HEK293 (cell line): ENCODE measurements around the gene PHF14.

Experiments used
- CTCF ChIA-PET: fragments of 350-600 bp; formaldehyde crosslinking; extraction: SDS; loops from one replicate; lab custom pipeline; 2021; ENCODE audit warnings: antibody characterized with exemption; lab: Yijun Ruan, JAX
- POLR2A ChIA-PET: fragments of 300-600 bp; formaldehyde crosslinking; extraction: SDS; loops from one replicate; lab custom pipeline; 2020; ENCODE audit warnings: antibody characterized with exemption, inconsistent platforms; lab: Yijun Ruan, JAX
- H3K27ac ChIP-seq: fragments of 200-500 bp; sonication (Bioruptor generic); 2 replicates; pipeline ENCODE4 v1.5.1; 2014; ENCODE audit warnings: low read depth, low read length, control low read depth, inconsistent platforms; ENCODE audit errors: extremely low read depth
- H3K36me3 ChIP-seq, 2 experiments: fragments of 200-500 bp in 1 of 2; sonication (Bioruptor generic) in 1 of 2; 1 replicate in 1 of 2; 2 replicates in 1 of 2; pipeline ENCODE4 v1.5.1; 2014 to 2017; ENCODE audit warnings: inconsistent platforms in 2 of 2, low read length in 2 of 2; ENCODE audit not compliant: control insufficient read depth in 2 of 2, insufficient read depth in 1 of 2
- H3K4me1 ChIP-seq: fragments of 200-500 bp; sonication (Bioruptor generic); 2 replicates; pipeline ENCODE4 v1.5.1; 2014; ENCODE audit warnings: mild to moderate bottlenecking, low read length, inconsistent platforms; ENCODE audit not compliant: control insufficient read depth, insufficient read depth
- H3K4me3 ChIP-seq: 2 replicates; pipeline ENCODE4 v1.5.1; 2011; ENCODE audit warnings: low read depth, mild to moderate bottlenecking, control low read depth, low read length, moderate library complexity
- H3K9me3 ChIP-seq: fragments of 200-500 bp; sonication (Bioruptor generic); 2 replicates; pipeline ENCODE4 v1.5.1; 2014; ENCODE audit warnings: low read depth, low read length, inconsistent platforms; ENCODE audit not compliant: control insufficient read depth, insufficient read depth
- BCL11A ChIP-seq: fragments of 450-650 bp; formaldehyde crosslinking; IDR thresholded peaks from 2 replicates; pipeline ENCODE4 v1.5.1; 2016; ENCODE audit warnings: low read depth, missing biosample characterization, missing genetic modification characterization
- GLIS2 ChIP-seq: fragments of 450-650 bp; formaldehyde crosslinking; IDR thresholded peaks from 2 replicates; pipeline ENCODE4 v1.5.1; 2016; ENCODE audit warnings: missing biosample characterization, missing genetic modification characterization
- KLF7 ChIP-seq: fragments of 450-650 bp; formaldehyde crosslinking; IDR thresholded peaks from 2 replicates; pipeline ENCODE4 v1.5.1; 2016; ENCODE audit warnings: missing biosample characterization, missing genetic modification characterization, borderline replicate concordance
- TCF7L2 ChIP-seq: IDR thresholded peaks from 2 replicates; pipeline ENCODE4 v1.6.1; 2011; ENCODE audit warnings: low read depth, mild to moderate bottlenecking, inconsistent platforms, low read length, moderate library complexity, borderline replicate concordance
- WT1 ChIP-seq: fragments of 450-650 bp; formaldehyde crosslinking; IDR thresholded peaks from 2 replicates; pipeline ENCODE4 v1.5.1; 2016; ENCODE audit warnings: missing biosample characterization, missing genetic modification characterization
- ZNF175 ChIP-seq: fragments of 450-650 bp; formaldehyde crosslinking; IDR thresholded peaks from 2 replicates; pipeline ENCODE4 v1.5.1; 2016; ENCODE audit warnings: missing biosample characterization, missing genetic modification characterization
- ZNF350 ChIP-seq: fragments of 450-650 bp; formaldehyde crosslinking; IDR thresholded peaks from 2 replicates; pipeline ENCODE4 v1.5.0; 2017; ENCODE audit warnings: missing biosample characterization, mild to moderate bottlenecking, missing genetic modification characterization
- ZNF544 ChIP-seq: fragments of 450-650 bp; formaldehyde crosslinking; IDR thresholded peaks from 2 replicates; pipeline ENCODE4 v1.5.0; 2017; ENCODE audit warnings: missing biosample characterization, missing genetic modification characterization
- ZNF777 ChIP-seq: fragments of 450-650 bp; formaldehyde crosslinking; IDR thresholded peaks from 2 replicates; pipeline ENCODE4 v1.5.1; 2017; ENCODE audit warnings: missing biosample characterization, missing genetic modification characterization, borderline replicate concordance
- ZNF792 ChIP-seq: fragments of 450-650 bp; formaldehyde crosslinking; IDR thresholded peaks from 2 replicates; pipeline ENCODE4 v1.5.1; 2016; ENCODE audit warnings: missing biosample characterization, missing genetic modification characterization
- ZNF830 ChIP-seq: fragments of 450-650 bp; IDR thresholded peaks from 2 replicates; pipeline ENCODE4 v1.5.0; 2018; ENCODE audit warnings: missing biosample characterization, missing genetic modification characterization, low read depth, mild to moderate bottlenecking, moderate library complexity
- TF ChIP-seq, protein P1 (sequence below): fragments of 450-650 bp; formaldehyde crosslinking; IDR thresholded peaks from 2 replicates; pipeline ENCODE4 v1.5.1; 2016; ENCODE audit warnings: missing biosample characterization, missing genetic modification characterization
- TF ChIP-seq, protein P2 (sequence below): fragments of 450-650 bp; formaldehyde crosslinking; conservative IDR thresholded peaks from 2 replicates; pipeline ENCODE4 v1.5.1; 2016; ENCODE audit warnings: low read depth, missing biosample characterization, missing genetic modification characterization
- TF ChIP-seq, protein P3 (sequence below): fragments of 450-650 bp; formaldehyde crosslinking; IDR thresholded peaks from 2 replicates; pipeline ENCODE4 v1.5.1; 2016; ENCODE audit warnings: missing biosample characterization, missing genetic modification characterization
- TF ChIP-seq, protein P4 (sequence below): fragments of 450-650 bp; formaldehyde crosslinking; IDR thresholded peaks from 2 replicates; pipeline ENCODE4 v1.5.1; 2016; ENCODE audit warnings: missing biosample characterization, missing genetic modification characterization, borderline replicate concordance
- TF ChIP-seq, protein P5 (sequence below): fragments of 450-650 bp; formaldehyde crosslinking; IDR thresholded peaks from 2 replicates; pipeline ENCODE4 v1.5.1; 2016; ENCODE audit warnings: missing biosample characterization, missing genetic modification characterization

The PHF14 gene

DNA sequence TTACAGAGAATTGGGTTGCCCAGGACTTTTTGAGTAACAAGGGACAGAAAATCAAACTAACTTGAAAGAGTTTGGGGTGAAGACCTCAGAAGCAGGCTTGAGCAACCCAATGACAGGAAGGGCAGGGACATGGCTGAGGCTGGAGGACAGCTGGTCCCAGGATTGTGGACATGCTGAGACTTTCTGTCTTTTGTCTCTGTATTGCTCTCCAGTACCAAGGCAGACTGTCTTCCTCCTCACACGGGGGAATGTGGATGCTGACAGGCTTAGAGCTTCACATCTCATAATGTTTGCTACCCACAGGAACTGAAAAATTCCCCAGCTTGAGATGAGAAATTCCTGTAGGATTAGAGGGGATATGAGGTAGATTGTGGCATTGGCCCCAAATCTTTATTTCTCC, 229.6 kb downstream of the PHF14 start (continued):
- TF ChIP-seq ZNF792 (tag by site-specific recombination) = no peak
- TF ChIP-seq, protein P1, sequence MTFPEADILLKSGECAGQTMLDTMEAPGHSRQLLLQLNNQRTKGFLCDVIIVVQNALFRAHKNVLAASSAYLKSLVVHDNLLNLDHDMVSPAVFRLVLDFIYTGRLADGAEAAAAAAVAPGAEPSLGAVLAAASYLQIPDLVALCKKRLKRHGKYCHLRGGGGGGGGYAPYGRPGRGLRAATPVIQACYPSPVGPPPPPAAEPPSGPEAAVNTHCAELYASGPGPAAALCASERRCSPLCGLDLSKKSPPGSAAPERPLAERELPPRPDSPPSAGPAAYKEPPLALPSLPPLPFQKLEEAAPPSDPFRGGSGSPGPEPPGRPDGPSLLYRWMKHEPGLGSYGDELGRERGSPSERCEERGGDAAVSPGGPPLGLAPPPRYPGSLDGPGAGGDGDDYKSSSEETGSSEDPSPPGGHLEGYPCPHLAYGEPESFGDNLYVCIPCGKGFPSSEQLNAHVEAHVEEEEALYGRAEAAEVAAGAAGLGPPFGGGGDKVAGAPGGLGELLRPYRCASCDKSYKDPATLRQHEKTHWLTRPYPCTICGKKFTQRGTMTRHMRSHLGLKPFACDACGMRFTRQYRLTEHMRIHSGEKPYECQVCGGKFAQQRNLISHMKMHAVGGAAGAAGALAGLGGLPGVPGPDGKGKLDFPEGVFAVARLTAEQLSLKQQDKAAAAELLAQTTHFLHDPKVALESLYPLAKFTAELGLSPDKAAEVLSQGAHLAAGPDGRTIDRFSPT (tag by site-specific recombination) = no peak
- TF ChIP-seq, protein P2, sequence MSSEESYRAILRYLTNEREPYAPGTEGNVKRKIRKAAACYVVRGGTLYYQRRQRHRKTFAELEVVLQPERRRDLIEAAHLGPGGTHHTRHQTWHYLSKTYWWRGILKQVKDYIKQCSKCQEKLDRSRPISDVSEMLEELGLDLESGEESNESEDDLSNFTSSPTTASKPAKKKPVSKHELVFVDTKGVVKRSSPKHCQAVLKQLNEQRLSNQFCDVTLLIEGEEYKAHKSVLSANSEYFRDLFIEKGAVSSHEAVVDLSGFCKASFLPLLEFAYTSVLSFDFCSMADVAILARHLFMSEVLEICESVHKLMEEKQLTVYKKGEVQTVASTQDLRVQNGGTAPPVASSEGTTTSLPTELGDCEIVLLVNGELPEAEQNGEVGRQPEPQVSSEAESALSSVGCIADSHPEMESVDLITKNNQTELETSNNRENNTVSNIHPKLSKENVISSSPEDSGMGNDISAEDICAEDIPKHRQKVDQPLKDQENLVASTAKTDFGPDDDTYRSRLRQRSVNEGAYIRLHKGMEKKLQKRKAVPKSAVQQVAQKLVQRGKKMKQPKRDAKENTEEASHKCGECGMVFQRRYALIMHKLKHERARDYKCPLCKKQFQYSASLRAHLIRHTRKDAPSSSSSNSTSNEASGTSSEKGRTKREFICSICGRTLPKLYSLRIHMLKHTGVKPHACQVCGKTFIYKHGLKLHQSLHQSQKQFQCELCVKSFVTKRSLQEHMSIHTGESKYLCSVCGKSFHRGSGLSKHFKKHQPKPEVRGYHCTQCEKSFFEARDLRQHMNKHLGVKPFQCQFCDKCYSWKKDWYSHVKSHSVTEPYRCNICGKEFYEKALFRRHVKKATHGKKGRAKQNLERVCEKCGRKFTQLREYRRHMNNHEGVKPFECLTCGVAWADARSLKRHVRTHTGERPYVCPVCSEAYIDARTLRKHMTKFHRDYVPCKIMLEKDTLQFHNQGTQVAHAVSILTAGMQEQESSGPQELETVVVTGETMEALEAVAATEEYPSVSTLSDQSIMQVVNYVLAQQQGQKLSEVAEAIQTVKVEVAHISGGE (tag by site-specific recombination) = no peak
- no peak for TF ChIP-seq WT1 (tag by site-specific recombination)

DNA sequence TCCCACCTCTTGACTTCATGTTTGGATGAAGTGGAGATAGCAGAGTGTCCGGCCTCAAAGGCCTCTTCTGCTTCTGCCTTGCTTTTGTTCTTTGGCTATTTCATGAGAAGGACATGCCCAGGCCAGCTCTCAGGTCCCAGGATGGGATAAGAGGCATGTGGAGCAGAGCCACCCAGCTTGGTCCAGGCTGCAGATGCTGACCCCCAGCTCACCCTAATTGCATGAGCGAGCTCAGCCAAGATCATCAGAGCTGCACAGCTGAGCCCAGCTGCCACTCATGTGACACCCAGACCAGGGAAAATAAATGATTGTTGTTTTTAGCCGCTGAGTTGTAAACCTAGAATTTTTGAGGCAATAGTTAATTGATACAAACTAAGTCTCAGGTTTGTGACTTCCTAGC, 230.0 kb downstream of the PHF14 start:
- no peaks in the 10 kb centered on the region for H3K36me3 ChIP-seq
- POLR2A ChIA-PET = no interaction called here
- H3K9me3 ChIP-seq = no peaks in the 10 kb centered on the region
- no peak overlapping the region for H3K4me3 ChIP-seq
- TF ChIP-seq BCL11A (no peak), ZNF777 (tag by site-specific recombination) (no peak)
- CTCF ChIA-PET = interaction anchor here (0.7 kb wide), 1 partner anchor 8 kb away, joined by 3 read pairs; no protein-coding TSS in a partner anchor
- peaks cover 11% of the 10 kb centered on the region for H3K4me1 ChIP-seq
- no peak overlapping the region for H3K27ac ChIP-seq

DNA sequence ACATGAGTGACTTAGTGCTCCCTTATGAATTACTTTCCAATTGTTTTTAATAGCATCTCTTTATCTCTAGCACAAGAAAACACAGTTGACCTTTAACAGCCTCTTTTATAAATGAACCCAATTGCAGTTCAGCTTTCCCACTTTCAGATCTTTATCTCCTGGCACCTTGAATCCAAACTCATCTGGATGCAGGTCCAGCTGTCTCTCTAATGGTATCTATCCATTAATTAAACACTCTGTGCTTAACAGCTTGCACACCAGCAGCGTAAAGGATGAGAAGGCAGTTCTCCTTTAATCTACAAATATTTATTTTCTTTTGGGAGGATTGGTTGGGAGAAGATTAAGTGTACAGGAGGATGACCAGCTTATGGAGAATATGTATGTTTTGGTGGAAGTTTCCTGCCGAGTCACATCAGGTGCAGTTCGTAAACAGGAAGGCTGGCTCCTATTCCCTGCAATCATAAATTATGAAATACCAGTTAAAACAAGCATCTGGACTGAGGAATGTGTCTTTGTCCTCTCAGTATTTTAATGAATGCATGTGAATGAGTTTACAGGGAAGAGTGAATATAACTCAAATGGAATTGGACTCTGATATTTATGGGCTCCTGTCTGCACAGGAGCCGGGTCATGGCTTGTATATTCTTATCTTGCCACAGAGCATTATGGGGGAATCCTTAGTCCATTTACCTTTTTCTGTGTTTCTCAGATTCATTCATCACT, 232.7 kb downstream of the PHF14 start:
- Histone ChIP-seq H3K36me3 (no peaks in the 10 kb centered on the region), H3K9me3 (no peaks in the 10 kb centered on the region), H3K4me3 (no peak overlapping the region), H3K4me1 (peaks cover 11% of the 10 kb centered on the region), H3K27ac (no peak overlapping the region)
- CTCF ChIA-PET = interaction anchor here (0.6 to 1.0 kb wide), 3 partner anchors 10 to 309 kb away, joined by 3 to 5 read pairs (median 3); no protein-coding TSS in a partner anchor
- no peak for TF ChIP-seq ZNF350 (tag by site-specific recombination)
- TF ChIP-seq TCF7L2 = 0 out of 2 replicates have a peak, but pooled peaks have one; percentile 22
- POLR2A ChIA-PET = no interaction called here

DNA sequence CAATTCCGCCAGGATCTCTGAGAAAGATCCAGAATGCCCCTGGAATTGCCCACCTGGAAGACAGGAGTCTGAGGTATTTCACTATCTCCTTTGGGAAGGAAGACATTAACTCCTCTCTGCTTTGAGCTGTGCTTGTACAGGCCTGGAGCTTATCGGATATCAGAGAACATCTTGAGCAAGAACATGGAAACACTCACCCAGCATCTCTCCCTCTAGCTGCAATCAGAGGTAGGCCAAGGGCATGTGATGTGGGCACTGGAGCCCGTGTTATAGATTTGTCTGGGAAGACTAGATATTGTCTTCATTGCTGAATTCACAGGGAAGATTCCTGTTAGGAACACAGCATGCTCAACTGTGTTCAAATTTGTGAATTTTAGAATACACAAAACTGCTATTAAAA, 233.9 kb downstream of the PHF14 start:
- TF ChIP-seq ZNF544 (tag by site-specific recombination) (no peak), ZNF175 (tag by site-specific recombination) (no peak), GLIS2 (tag by site-specific recombination) (no peak), KLF7 (tag by site-specific recombination) (no peak), ZNF830 (tag by site-specific recombination) (no peak)
- TF ChIP-seq, protein P3, sequence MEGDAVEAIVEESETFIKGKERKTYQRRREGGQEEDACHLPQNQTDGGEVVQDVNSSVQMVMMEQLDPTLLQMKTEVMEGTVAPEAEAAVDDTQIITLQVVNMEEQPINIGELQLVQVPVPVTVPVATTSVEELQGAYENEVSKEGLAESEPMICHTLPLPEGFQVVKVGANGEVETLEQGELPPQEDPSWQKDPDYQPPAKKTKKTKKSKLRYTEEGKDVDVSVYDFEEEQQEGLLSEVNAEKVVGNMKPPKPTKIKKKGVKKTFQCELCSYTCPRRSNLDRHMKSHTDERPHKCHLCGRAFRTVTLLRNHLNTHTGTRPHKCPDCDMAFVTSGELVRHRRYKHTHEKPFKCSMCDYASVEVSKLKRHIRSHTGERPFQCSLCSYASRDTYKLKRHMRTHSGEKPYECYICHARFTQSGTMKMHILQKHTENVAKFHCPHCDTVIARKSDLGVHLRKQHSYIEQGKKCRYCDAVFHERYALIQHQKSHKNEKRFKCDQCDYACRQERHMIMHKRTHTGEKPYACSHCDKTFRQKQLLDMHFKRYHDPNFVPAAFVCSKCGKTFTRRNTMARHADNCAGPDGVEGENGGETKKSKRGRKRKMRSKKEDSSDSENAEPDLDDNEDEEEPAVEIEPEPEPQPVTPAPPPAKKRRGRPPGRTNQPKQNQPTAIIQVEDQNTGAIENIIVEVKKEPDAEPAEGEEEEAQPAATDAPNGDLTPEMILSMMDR = no peak
- TF ChIP-seq, protein P4, sequence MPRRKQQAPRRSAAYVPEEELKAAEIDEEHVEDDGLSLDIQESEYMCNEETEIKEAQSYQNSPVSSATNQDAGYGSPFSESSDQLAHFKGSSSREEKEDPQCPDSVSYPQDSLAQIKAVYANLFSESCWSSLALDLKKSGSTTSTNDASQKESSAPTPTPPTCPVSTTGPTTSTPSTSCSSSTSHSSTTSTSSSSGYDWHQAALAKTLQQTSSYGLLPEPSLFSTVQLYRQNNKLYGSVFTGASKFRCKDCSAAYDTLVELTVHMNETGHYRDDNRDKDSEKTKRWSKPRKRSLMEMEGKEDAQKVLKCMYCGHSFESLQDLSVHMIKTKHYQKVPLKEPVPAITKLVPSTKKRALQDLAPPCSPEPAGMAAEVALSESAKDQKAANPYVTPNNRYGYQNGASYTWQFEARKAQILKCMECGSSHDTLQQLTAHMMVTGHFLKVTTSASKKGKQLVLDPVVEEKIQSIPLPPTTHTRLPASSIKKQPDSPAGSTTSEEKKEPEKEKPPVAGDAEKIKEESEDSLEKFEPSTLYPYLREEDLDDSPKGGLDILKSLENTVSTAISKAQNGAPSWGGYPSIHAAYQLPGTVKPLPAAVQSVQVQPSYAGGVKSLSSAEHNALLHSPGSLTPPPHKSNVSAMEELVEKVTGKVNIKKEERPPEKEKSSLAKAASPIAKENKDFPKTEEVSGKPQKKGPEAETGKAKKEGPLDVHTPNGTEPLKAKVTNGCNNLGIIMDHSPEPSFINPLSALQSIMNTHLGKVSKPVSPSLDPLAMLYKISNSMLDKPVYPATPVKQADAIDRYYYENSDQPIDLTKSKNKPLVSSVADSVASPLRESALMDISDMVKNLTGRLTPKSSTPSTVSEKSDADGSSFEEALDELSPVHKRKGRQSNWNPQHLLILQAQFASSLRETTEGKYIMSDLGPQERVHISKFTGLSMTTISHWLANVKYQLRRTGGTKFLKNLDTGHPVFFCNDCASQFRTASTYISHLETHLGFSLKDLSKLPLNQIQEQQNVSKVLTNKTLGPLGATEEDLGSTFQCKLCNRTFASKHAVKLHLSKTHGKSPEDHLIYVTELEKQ (tag by site-specific recombination) = no peak
- TF ChIP-seq, protein P5, sequence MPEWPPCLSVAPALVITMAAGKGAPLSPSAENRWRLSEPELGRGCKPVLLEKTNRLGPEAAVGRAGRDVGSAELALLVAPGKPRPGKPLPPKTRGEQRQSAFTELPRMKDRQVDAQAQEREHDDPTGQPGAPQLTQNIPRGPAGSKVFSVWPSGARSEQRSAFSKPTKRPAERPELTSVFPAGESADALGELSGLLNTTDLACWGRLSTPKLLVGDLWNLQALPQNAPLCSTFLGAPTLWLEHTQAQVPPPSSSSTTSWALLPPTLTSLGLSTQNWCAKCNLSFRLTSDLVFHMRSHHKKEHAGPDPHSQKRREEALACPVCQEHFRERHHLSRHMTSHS = no peak
- CTCF ChIA-PET = interaction anchor here (0.6 kb wide), 2 partner anchors 37 to 903 kb away, joined by 3 to 5 read pairs; no protein-coding TSS in a partner anchor
- H3K27ac ChIP-seq = no peak overlapping the region

More for the DNA sequence above, 233.9 kb downstream of the PHF14 start:
- Histone ChIP-seq H3K36me3 (no peaks in the 10 kb centered on the region), H3K4me1 (peaks cover 11% of the 10 kb centered on the region), H3K4me3 (no peak overlapping the region), H3K9me3 (no peaks in the 10 kb centered on the region)
- POLR2A ChIA-PET = no interaction called here
